ENCODE results near the gene MRPL24.

Gene MRPL24

DNA sequence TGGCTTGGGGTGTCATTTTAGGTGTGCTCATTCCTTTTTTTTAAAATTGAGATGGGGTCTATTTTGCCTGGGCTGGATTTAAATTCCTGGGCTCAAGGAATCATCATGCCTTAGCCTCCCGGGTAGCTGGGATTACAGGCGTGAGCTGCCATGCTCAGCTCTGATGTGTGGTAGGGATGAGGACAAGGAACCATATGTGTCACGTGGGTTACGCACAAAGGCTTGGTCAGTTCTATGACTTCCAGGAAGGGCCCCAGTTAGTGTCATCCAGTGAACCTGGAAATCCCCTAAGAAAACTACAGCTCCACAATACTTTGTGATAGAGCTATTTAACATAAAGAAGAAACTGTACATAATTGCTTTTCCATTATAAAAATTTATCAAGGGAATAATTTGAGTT, 19.4 kb downstream of the MRPL24 start:
- no peak for TF ChIP-seq ZFP30 (CRISPR knock-in tag; IDR thresholded peaks at IDR 0.05)
- TF ChIP-seq, protein P1, sequence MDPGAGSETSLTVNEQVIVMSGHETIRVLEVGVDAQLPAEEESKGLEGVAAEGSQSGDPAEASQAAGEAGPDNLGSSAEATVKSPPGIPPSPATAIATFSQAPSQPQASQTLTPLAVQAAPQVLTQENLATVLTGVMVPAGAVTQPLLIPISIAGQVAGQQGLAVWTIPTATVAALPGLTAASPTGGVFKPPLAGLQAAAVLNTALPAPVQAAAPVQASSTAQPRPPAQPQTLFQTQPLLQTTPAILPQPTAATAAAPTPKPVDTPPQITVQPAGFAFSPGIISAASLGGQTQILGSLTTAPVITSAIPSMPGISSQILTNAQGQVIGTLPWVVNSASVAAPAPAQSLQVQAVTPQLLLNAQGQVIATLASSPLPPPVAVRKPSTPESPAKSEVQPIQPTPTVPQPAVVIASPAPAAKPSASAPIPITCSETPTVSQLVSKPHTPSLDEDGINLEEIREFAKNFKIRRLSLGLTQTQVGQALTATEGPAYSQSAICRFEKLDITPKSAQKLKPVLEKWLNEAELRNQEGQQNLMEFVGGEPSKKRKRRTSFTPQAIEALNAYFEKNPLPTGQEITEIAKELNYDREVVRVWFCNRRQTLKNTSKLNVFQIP (CRISPR knock-in tag; IDR thresholded peaks at IDR 0.05; ENCODE audit: borderline replicate concordance, low read depth), result no peak
- no peak for ATAC-seq

DNA sequence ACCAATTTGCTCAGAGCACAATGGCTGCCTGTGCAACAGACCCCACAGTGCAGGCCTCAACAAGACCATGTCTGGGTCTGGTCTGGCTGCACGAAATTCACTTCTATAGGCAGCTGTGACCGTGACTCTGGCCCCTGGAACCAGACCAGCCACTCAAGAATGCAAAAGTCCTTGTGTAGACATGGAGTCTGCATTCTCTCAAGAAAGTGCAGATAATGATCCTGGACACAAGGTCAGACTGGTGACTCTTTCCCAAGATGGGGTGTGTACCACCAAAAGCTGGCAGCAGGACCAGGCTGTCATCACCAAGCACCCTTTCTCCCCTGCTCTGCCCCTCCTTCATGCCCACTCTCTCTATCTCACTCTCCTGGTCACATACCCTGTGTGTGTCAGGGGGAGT, 19.8 kb downstream of the MRPL24 start:
- ATAC-seq, result no peak
- TF ChIP-seq ZFP3 (CRISPR knock-in tag; IDR thresholded peaks at IDR 0.05) (no peak), TOX (CRISPR knock-in tag; IDR thresholded peaks at IDR 0.05; ENCODE audit: borderline replicate concordance) (no peak)

DNA sequence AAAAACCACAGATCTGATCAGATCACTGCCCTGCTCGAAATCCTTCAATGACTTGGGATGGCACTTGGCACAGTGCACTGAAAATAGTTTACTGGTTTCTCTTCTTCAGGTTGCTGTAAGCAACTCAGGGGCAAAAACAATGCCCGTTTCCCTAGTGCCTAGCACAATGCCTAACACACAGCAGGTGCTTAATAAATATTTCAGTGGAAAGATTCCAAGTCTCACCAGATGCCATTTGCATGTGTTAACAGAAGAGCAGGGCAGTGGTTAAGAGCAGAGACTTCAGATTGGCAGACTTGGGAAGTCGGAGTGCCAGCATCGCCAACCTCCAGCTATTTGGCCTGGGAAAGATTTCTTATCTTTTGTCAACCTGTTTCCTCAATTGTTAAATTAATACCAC, 23.5 kb downstream of the MRPL24 start:
- peak; percentile 8; the same call in 1 of the 3 replicates for ATAC-seq
- TF ChIP-seq CSDC2 (CRISPR knock-in tag; IDR thresholded peaks at IDR 0.05), result no peak
- TF ChIP-seq, protein P2, sequence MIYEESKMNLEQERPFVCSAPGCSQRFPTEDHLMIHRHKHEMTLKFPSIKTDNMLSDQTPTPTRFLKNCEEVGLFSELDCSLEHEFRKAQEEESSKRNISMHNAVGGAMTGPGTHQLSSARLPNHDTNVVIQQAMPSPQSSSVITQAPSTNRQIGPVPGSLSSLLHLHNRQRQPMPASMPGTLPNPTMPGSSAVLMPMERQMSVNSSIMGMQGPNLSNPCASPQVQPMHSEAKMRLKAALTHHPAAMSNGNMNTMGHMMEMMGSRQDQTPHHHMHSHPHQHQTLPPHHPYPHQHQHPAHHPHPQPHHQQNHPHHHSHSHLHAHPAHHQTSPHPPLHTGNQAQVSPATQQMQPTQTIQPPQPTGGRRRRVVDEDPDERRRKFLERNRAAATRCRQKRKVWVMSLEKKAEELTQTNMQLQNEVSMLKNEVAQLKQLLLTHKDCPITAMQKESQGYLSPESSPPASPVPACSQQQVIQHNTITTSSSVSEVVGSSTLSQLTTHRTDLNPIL (CRISPR knock-in tag; IDR thresholded peaks at IDR 0.05; ENCODE audit: low read depth), result no peak
- no peak for TF ChIP-seq ZFP3 (CRISPR knock-in tag; IDR thresholded peaks at IDR 0.05)
- no peak for TF ChIP-seq TOX (CRISPR knock-in tag; IDR thresholded peaks at IDR 0.05; ENCODE audit: borderline replicate concordance)
- TF ChIP-seq TCF4 (CRISPR knock-in tag; IDR thresholded peaks at IDR 0.05; ENCODE audit: borderline replicate concordance), result no peak
- no peak for TF ChIP-seq ISL1 (CRISPR knock-in tag; IDR thresholded peaks at IDR 0.05)
- TF ChIP-seq, protein P3, sequence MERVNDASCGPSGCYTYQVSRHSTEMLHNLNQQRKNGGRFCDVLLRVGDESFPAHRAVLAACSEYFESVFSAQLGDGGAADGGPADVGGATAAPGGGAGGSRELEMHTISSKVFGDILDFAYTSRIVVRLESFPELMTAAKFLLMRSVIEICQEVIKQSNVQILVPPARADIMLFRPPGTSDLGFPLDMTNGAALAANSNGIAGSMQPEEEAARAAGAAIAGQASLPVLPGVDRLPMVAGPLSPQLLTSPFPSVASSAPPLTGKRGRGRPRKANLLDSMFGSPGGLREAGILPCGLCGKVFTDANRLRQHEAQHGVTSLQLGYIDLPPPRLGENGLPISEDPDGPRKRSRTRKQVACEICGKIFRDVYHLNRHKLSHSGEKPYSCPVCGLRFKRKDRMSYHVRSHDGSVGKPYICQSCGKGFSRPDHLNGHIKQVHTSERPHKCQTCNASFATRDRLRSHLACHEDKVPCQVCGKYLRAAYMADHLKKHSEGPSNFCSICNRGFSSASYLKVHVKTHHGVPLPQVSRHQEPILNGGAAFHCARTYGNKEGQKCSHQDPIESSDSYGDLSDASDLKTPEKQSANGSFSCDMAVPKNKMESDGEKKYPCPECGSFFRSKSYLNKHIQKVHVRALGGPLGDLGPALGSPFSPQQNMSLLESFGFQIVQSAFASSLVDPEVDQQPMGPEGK (CRISPR knock-in tag; IDR thresholded peaks at IDR 0.05; ENCODE audit: borderline replicate concordance), result no peak
- no peak for TF ChIP-seq ZNF8 (CRISPR knock-in tag; IDR thresholded peaks at IDR 0.05)
- TF ChIP-seq ZNF70 (CRISPR knock-in tag; IDR thresholded peaks at IDR 0.05), result no peak
- no peak for TF ChIP-seq PPARA (CRISPR knock-in tag; IDR thresholded peaks at IDR 0.05; ENCODE audit: borderline replicate concordance)
- TF ChIP-seq, protein P4, sequence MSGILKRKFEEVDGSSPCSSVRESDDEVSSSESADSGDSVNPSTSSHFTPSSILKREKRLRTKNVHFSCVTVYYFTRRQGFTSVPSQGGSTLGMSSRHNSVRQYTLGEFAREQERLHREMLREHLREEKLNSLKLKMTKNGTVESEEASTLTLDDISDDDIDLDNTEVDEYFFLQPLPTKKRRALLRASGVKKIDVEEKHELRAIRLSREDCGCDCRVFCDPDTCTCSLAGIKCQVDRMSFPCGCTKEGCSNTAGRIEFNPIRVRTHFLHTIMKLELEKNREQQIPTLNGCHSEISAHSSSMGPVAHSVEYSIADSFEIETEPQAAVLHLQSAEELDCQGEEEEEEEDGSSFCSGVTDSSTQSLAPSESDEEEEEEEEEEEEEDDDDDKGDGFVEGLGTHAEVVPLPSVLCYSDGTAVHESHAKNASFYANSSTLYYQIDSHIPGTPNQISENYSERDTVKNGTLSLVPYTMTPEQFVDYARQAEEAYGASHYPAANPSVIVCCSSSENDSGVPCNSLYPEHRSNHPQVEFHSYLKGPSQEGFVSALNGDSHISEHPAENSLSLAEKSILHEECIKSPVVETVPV (CRISPR knock-in tag; IDR thresholded peaks at IDR 0.05), result no peak
- TF ChIP-seq, protein P5, sequence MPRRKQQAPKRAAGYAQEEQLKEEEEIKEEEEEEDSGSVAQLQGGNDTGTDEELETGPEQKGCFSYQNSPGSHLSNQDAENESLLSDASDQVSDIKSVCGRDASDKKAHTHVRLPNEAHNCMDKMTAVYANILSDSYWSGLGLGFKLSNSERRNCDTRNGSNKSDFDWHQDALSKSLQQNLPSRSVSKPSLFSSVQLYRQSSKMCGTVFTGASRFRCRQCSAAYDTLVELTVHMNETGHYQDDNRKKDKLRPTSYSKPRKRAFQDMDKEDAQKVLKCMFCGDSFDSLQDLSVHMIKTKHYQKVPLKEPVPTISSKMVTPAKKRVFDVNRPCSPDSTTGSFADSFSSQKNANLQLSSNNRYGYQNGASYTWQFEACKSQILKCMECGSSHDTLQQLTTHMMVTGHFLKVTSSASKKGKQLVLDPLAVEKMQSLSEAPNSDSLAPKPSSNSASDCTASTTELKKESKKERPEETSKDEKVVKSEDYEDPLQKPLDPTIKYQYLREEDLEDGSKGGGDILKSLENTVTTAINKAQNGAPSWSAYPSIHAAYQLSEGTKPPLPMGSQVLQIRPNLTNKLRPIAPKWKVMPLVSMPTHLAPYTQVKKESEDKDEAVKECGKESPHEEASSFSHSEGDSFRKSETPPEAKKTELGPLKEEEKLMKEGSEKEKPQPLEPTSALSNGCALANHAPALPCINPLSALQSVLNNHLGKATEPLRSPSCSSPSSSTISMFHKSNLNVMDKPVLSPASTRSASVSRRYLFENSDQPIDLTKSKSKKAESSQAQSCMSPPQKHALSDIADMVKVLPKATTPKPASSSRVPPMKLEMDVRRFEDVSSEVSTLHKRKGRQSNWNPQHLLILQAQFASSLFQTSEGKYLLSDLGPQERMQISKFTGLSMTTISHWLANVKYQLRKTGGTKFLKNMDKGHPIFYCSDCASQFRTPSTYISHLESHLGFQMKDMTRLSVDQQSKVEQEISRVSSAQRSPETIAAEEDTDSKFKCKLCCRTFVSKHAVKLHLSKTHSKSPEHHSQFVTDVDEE (CRISPR knock-in tag; IDR thresholded peaks at IDR 0.05), result no peak
- no peak for TF ChIP-seq ZFP30 (CRISPR knock-in tag; IDR thresholded peaks at IDR 0.05)
- TF ChIP-seq, protein P1 (CRISPR knock-in tag; IDR thresholded peaks at IDR 0.05; ENCODE audit: borderline replicate concordance, low read depth), result no peak
- no peak for TF ChIP-seq SNAI2 (CRISPR knock-in tag; IDR thresholded peaks at IDR 0.05)
- TF ChIP-seq ZC3H10 (CRISPR knock-in tag; IDR thresholded peaks at IDR 0.05), result no peak
- no peak for TF ChIP-seq BACH2 (CRISPR knock-in tag; IDR thresholded peaks at IDR 0.05; ENCODE audit: borderline replicate concordance)
- TF ChIP-seq RARB (CRISPR knock-in tag; IDR thresholded peaks at IDR 0.05), result no peak

Measured in SK-N-SH treated with all-trans-retinoic acid at 6 μM for 48 hours (cell line).